Neural cell (in vitro differentiated cells): ENCODE results near the gene EIF3I.

Source experiments
- CTCF ChIP-seq: fragments of 450-650 bp; IDR thresholded peaks from 2 replicates; pipeline ENCODE4 v1.5.1; 2014; ENCODE audit warnings: antibody characterized with exemption, mild to moderate bottlenecking, moderate library complexity; ENCODE audit not compliant: poor library complexity, severe bottlenecking
- MXI1 ChIP-seq: fragments of 450-650 bp; conservative IDR thresholded peaks from 2 replicates; pipeline ENCODE4 v1.6.1; 2014; ENCODE audit warnings: antibody characterized with exemption, mild to moderate bottlenecking; ENCODE audit not compliant: poor library complexity, severe bottlenecking
- POLR2AphosphoS5 ChIP-seq: IDR thresholded peaks from 2 replicates; pipeline ENCODE4 v1.6.1; 2012
- RAD21 ChIP-seq: fragments of 450-650 bp; conservative IDR thresholded peaks from 2 replicates; pipeline ENCODE4 v1.6.1; 2014; ENCODE audit warnings: antibody characterized with exemption, mild to moderate bottlenecking, moderate library complexity
- REST ChIP-seq: IDR thresholded peaks from 2 replicates; pipeline ENCODE4 v1.6.1; 2012; ENCODE audit warnings: borderline replicate concordance
- SMC3 ChIP-seq: fragments of 450-650 bp; conservative IDR thresholded peaks from 2 replicates; pipeline ENCODE4 v1.6.1; 2014; ENCODE audit warnings: antibody characterized with exemption, mild to moderate bottlenecking, moderate library complexity; ENCODE audit not compliant: poor library complexity
- TAF1 ChIP-seq: IDR thresholded peaks from 2 replicates; pipeline ENCODE4 v1.6.1; 2012; ENCODE audit warnings: low read depth

GRCh38 chr1:32195972-32196823, 26.0 kb upstream of the EIF3I start:
- no peak for TF ChIP-seq POLR2AphosphoS5
- TF ChIP-seq CTCF = no peak
- no peak for TF ChIP-seq TAF1
- TF ChIP-seq SMC3 = no peak
- no peak for TF ChIP-seq RAD21
- no peak for TF ChIP-seq MXI1
- no peak for TF ChIP-seq REST
